GM21576 (cell line): ENCODE data around the gene MICAL3.

Experiments
- ATAC-seq: cut with Tn5 transposase; IDR thresholded peaks from one replicate; pipeline ENCODE4 v1.9.1; 2021; ENCODE audit warnings: mild to moderate bottlenecking, moderate library complexity; ENCODE audit not compliant: unreplicated experiment

MICAL3 gene

GRCh38 chr22:17917490-17917983 is 106.8 kb downstream of the MICAL3 start:
- ATAC-seq = no peak

DNA sequence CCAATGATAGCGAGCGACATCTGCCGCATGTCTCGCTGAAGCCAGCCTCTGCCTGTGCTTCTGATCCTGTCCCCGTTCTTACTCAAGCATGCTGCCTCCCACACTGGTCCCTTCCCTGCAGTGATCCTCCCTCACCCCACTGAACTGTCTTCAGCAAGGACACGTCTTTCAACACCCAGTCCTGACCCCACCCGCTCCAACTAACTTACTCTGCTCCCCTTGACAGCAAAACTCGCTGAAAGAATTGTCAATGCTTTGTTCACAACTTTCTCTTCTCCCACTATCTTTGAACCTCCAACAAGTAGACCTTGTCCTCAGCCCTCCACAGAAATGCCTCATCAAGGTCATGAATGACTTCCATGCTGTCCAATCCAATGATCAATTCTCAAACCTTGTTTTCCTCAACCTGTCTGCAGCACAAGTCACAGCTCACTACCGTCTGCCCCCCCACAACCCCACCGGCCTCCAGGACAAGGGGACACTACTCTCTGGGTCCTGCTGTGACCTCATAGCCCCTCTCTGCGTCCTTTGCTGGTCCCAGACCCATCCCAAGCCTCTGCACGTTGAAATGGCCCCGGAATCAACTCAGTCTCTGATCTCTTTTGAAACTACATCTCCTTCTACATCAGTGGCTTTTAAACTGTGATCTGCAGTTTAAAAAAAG is 108.0 kb downstream of the MICAL3 start:
- ATAC-seq = no peak

- no peak for ATAC-seq
Measured at GRCh38 chr22:17915676-17916075, 108.7 kb downstream of the MICAL3 start.

- no peak for ATAC-seq
Measured at GRCh38 chr22:17915188-17915587, 109.2 kb downstream of the MICAL3 start.

DNA sequence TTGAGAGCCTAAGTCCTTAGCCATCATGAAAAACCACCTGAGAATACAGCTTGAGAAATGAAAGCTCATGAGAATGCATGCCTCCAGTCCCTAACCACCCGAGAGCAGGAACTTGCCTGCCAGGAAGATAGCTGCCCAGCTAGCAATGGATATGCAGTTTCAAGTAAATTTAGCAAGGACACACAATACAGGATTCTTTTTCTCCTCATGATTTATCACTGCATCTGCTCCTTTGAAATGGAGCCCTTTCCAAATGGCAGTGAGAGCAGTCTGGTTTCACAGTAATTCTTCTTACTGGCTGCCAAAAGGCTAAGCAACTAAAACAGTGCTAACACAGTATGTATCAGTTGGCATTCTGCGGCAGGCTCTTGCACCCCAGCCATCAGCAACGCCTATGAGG is 109.9 kb downstream of the MICAL3 start:
- no peak for ATAC-seq

DNA sequence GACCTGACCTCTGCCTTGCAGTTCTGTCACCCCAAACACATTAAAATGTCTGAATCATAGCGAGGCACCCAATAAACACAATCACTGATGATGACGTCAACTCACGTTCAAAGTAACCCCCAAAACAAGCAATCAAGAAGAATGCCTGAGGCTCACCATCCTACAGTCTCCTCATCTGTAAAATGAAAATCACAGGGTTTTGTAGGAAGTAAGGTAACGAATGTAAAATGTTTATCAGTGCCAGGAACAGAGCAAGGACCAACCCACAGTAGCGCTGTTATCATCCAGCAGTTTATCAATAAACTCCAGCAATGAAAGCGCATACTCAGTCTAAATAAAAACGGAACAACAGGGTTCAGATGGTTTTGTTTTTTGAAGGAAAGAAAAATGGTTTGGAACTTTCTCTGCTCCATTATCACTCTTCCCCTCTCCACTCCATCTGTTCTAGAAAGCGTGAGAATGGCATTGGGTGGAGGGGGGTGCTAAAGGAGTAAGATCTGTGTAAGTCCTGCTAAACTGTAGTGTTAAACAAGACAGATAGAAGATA is 110.5 kb downstream of the MICAL3 start:
- ATAC-seq = no peak

GRCh38 chr22:17912945-17913721 is 111.2 kb downstream of the MICAL3 start:
- no peak for ATAC-seq

DNA sequence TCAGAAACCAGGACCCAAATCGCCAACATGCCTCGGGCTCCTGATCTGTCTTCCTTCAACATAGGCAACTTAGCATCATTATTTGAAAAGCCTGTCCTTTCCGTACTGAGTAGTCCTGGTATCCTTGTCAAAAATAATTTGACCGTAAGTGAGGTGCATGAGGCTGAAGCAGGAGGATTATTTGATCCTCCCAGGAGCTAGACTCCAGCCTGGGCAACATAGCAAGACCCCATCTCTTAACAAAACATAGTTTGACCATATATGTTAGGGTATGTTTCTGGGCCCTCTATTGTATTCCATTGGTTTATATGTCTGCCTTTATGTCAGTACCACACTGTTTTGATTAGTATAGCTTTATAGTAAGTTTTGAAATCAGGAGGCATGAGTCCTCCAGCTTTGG is 112.5 kb downstream of the MICAL3 start:
- no peak for ATAC-seq

DNA sequence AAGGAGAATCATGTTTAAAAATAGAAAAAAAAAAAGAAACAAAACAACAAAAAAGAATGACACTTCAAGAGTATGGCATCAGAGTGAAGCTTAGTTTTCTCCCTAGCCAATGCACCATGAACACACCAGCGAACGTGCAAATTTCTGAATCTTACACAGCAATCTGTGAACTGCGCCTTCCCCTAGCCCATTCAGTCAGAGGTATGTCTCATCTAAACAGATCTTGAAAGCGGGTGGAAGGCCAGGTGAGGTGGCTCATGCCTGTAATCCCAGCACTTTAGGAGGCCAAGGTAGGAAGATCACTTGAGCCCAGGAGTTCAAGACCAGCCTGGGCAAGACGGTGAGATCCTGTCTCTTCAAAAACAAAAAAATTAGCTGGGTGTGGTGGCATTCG is 113.1 kb downstream of the MICAL3 start:
- ATAC-seq = no peak

- ATAC-seq = no peak
Measured at GRCh38 chr22:17910561-17911311, 113.6 kb downstream of the MICAL3 start.

DNA sequence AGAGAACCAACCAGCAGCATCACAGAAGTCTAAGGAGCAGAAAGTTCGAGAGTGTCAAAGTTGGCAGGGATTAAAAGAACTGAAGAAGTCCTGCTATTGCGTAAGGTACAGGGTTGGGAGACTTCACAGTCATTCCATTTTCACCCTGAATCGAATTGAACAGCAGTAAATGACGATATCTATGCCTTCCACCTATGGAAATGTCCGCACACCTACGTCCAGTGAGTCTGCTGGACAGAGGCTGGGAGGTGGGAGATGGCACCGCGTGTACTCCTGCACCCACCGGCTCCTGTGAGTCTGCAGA is 116.7 kb downstream of the MICAL3 start:
- no peak for ATAC-seq

DNA sequence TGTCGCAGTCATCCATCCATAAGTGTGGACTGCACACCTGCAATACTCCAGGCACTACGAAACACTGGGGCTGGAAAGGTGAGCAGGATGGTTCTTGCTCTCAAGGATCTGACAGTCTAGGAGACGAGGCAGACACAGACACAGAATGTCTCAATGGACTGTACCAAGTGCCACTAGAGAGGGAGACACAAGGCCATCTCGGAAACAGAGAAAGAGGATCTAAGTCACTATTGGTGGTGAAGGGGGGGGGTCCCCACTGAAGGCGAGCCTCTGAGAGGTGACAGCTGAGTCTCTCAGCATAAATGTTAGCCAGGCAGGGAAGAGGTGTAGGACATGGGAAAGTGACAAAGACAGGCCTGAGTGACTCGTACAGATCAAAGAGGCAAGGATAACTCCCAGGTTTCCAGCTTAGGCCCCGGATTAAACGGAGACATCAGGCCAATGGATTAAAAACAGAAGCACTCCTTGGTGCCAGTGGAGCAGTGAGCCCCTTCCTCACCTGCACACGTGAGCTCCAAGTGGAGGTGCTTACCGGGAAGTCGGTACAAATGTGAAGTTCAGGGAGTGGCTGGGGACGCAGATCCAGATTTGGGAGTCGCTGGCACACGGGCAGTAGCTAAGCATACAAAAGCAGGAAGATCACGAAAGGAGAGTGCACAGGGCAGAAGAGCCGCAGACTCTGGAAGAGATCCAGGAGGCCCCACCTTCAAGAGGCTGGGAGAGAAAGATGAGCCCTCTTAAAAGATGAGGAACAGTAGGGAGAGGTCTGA is 117.2 kb downstream of the MICAL3 start:
- ATAC-seq = no peak

DNA sequence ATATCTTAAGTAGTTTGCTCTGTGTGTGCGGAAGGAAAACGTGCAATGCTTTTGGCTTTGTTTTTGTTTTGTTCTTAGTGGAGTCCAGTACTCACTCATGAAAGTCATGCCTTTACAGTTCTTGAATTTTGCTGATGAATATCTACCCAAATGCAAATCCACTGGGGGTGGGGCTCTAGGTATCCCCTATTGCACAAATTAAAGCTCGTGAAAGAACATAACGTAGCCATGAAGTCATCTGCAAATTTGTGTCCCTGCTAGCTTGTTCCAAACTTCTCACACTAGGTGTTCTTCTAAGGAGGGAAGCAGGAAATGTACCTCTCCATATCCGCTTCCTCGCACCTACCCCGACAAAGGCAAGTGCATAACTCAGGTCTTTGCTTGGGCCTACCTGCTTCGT is 118.9 kb downstream of the MICAL3 start:
- no peak for ATAC-seq

DNA sequence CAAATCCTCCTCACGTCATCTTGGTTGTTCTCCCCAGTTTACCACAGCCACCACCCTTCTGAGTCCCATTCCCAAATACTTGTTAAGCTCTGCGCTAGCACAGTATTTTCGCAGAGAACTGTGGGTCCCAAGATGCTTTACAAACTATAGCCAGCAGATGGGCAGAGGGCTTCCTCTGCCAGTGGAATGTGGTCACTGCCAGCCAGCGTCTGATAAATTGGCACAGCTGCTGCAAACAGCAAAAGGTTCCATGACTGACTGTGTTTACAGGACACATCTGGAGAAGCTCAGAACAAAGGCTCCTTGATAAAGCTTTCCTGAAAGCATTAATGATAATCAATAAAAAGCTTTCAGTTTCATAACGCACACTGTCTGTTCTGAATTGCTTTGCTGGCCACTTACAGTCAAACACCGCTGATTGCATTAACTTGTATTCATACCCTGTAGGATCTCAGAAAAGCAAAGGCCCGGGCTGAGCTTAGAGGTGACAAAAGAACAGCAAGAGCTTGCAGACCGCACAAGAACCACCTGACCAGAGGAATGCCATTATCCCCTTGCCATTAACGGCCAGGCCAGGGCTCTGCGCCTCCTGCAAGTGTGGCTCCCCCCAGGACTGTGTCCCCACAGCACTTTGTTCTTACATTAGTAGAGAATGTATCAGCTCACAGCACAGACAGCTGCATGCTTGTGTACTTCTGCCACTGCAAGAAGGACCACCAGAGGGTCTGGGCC is 120.6 kb downstream of the MICAL3 start:
- ATAC-seq = no peak

DNA sequence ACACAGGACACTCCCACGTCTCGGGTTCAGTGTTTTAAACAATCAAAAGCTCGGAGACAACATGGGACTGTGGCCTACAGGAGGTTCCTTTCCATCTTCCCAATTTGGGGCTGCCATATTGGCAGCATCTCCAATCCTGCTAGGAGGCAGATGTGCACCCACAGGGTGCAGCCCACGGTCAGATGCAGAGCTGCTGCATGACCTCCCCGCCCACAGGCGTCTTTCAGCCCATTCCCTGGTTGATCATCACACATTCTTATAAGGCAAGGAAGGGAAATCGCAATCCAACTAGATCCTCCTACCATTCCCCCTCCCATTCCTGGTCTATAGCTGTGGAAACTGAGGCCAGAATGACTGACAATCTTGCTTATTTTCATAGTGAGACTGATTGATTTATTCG is 121.4 kb downstream of the MICAL3 start:
- no peak for ATAC-seq

- ATAC-seq = no peak
Measured at GRCh38 chr22:17898375-17898774, 126.0 kb downstream of the MICAL3 start.

DNA sequence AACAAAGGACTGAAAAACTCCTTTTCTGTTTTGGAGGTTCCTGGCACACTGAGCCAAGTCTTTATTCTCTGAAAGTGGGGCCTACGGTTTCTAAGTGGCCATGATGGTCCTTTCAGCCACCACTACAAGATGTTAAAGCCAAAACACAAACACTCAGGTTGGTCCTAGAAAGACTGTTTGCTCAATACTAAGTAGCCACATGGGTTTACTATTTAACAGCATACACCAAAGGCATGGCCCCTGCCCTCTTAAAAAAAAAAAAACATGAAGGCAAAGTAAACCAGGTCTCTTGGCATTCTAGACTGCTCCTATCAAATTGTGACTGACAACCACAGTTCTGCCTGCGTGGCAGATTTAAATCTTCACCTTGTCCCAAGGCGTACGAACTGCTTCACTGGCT is 126.5 kb downstream of the MICAL3 start:
- no peak for ATAC-seq

- no peak for ATAC-seq
Measured at GRCh38 chr22:17897426-17897825, 126.9 kb downstream of the MICAL3 start.

DNA sequence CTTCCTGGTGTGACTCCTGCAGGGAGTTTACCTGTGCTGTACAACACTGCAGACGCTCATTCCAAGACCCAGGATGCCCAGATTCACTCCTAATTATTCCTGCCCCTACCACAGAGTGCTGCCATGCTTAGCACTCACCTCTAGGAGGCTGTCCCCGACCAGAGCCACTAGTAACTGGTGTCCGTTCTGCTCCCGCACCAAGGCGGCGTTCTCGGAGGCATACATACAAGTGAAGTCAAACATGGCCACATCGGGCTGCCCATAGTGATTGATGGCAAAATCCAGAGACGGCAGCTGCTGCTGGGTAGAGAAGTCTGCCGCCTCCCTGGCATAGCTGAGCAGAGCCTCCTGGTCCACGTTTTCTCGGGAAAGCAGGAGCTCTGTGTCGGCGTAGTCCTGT is 127.8 kb downstream of the MICAL3 start:
- no peak for ATAC-seq

DNA sequence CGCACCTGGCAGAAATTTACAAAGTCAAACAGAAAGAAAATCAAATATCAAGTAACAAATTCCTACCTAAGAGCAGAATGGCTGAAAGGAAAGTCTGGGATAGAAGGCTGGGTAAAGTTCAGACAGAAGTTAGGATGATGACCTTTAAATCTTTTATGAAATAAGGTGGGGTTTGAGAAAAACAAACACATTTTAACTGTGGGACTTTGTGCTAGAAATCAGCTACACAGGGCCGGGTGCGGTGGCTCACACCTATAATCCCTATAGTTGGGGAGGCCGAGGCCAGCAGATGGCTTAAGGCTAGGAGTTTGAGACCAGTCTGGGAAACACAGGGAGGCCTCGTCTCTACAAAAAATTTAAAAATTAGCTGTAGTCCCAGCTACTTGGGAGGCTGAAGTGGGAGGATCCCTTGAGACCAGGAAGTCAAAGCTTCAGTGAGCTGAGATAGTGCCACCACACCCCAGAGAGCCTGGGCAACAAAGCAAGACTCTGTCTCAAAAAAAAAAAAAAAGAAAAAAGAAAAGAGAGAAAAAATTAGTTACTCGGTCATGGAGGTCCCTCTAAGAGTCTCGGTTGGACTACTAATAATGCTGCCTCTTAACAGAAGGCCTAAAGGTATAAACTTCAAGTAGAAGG is 130.3 kb downstream of the MICAL3 start:
- no peak for ATAC-seq
